Adipose tissue (tissue), 3 donors: ENCODE data around the gene SRP72. TPM values are rescaled to one million over a fixed set of nuclear protein-coding genes. Genes with fewer than 3 reads are reported as not detected.
A peak's percentile ranks its signal among the peaks of the same experiment; 100 is the strongest.
"Not testable (repeated sequence)": the region's sequence is repeated elsewhere in the genome, so short reads cannot be mapped to it uniquely, and the experiment has no call there.

Experiments used
- H3K27ac ChIP-seq: one replicate; pipeline ENCODE4 v1.5.1; 2013; ENCODE audit warnings: low read depth, low read length
- WGBS, 3 donors: extraction: QIAGEN DNeasy Blood & Tissue Kit; methylation state at CpG; one replicate each; pipeline ENCODE4 v1.1.7; 2013; 5-methylcytosine and 5-hydroxymethylcytosine counted together
- polyA plus RNA-seq, 3 donors: library from polyadenylated mRNA; stranded (reverse); fragments of 200-250 nt; gene quantifications; one replicate each; pipeline ENCODE4 v1.2.3, GENCODE V29; 2013
- donor health status: healthy with polysubstance abuse.
- donor health status: Bipolar disorder and iron deficiency.
- donor health status: healthy.

Gene SRP72
- polyA plus RNA-seq, result 10 to 100 TPM; 34.9 to 43.0 (median 36.8) TPM

DNA sequence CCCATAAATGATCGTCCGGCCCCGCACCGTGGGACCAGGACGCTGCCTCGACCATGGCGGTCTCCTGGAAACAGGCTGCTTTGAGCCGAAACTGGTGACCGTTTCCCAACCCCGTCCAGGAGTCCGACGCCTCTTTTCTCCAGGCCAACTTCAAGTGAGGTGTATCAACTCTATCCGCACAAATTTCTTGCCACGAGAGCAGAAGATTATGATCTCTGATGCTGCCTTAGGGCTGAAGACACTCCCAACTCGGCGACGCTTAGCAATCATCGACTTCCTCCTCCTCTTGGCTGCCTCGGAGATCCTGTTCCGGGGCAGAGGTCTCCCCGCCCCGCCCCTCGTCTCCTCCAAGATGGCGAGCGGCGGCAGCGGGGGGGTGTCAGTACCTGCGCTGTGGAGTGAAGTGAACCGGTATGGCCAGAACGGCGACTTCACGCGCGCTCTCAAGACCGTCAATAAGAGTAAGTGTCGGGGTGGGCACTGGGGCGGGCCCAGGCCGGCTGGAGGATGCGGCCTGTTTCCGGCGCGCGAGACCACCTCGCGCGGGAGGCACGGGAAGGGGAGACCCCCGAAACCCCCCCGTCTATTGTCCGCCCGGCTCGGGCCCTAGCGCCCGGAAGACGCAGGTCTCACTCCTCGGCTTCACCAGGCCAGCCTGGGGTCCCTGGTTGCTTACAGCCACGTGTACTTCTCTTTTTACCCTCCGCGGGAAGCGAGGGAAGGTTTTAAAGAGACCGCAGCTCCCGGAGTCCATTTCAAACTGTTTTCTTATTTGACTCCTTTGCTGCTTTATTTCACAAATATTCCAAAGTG, at the start of gene SRP72:
Gene SRP72 (plus strand): TSS at position 334 of the 813 bp plus-strand sequence. CDS start 19 bp downstream, at position 353.
- WGBS, 3 donors, result 1% methylated on average over 60 to 62 of the region's 62 CpGs
- H3K27ac ChIP-seq, result peak within 1 kb of the TSS; percentile 40

DNA sequence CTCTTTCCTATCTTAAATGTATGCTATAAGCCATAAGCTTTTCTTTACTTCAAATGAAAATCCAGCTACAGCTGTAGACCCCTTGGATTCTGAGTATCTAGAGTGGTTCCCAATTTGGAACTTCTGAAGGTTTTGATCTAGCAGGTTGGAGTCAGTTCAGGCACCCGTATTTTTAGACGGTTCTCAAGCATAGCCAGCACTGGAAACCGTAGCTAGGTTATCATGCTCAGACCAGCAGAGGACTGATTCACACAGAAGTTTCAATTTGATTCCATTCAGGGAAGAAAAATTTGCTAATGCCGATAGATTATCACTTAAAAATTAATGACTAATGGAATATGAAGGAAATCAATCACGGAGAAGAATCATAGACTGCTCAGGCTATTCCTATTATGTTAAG, 43.2 kb upstream of the SRP72 start:
- no peak overlapping the region for H3K27ac ChIP-seq
- 75 to 93% (median 92%) methylated on average over 5 of the region's 5 CpGs for WGBS, 3 donors

GRCh38 chr4:56424697-56425514, 42.5 kb upstream of the SRP72 start:
- H3K27ac ChIP-seq, result no peak overlapping the region
- WGBS, 3 donors, result 43 to 63% (median 62%) methylated on average over 5 of the region's 5 CpGs

- no peak overlapping the region for H3K27ac ChIP-seq
- WGBS, 3 donors, result 77 to 100% (median 95%) methylated on average over 3 of the region's 3 CpGs
These were observed 41.9 kb upstream of the SRP72 start for GRCh38 chr4:56425518-56425917.

GRCh38 chr4:56426273-56426672, 41.1 kb upstream of the SRP72 start:
- no peak overlapping the region for H3K27ac ChIP-seq
- WGBS, 3 donors, result 95 to 99% (median 99%) methylated on average over 6 of the region's 6 CpGs

GRCh38 chr4:56427179-56427578, 40.2 kb upstream of the SRP72 start:
- H3K27ac ChIP-seq, result no peak overlapping the region
- WGBS, 3 donors, result 95 to 98% (median 97%) methylated on average over 1 of the region's 1 CpG

GRCh38 chr4:56430203-56430602, 37.2 kb upstream of the SRP72 start:
- 96 to 99% (median 98%) methylated on average over 2 of the region's 2 CpGs for WGBS, 3 donors
- H3K27ac ChIP-seq, result no peak overlapping the region

GRCh38 chr4:56433280-56433679, 34.1 kb upstream of the SRP72 start:
- no peak overlapping the region for H3K27ac ChIP-seq

- H3K27ac ChIP-seq, result no peak overlapping the region
- WGBS, 3 donors, result 1 to 2% (median 2%) methylated on average over 15 of the region's 15 CpGs
These were observed 32.7 kb upstream of the SRP72 start for GRCh38 chr4:56434599-56435139.

DNA sequence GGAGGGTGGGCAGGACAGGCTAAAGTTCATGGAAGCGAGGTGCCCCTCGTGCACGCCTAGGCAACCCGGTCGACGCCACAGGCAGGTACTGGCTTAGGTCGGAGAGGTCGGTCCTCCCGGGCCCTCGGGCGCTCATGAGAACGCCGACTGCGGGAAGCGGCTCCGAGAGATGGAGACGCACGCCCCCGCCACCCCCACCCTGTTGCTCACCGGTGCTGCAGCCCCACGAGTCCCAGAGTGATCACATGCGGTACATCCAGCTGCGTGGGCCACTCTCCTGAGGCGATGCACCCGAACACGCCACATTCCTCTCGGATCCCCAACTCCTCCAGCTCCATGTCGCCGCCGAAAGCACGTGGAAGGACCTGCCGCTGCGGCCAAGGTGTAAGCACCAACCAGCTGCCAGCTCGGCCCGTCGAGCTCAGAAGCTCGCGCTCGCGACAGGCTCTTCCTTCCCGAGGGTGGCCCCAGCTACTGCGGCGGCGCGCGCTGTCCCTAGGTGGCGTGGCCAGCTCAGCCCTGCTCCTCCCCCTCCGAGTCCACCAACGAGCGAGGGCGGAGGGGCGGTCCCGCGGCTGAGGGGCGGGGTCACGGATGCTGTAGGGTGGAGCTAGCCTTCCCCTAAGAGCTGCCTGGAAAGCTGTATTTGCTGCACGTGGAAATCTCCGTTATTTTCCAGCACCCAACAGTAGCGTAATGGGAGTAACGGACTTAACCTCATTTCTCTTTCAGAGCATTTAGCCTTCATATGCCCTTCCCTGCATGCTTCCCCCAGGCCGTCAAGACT, 32.1 kb upstream of the SRP72 start, which contains the start of gene PPAT:
Gene PPAT (minus strand): TSS at position 476 of the 787 bp plus-strand sequence. CDS start 138 bp downstream, at position 338.
- 0% methylated on average over 54 to 61 of the region's 61 CpGs for WGBS, 3 donors
- peak within 1 kb of the TSS; percentile 85 for H3K27ac ChIP-seq

DNA sequence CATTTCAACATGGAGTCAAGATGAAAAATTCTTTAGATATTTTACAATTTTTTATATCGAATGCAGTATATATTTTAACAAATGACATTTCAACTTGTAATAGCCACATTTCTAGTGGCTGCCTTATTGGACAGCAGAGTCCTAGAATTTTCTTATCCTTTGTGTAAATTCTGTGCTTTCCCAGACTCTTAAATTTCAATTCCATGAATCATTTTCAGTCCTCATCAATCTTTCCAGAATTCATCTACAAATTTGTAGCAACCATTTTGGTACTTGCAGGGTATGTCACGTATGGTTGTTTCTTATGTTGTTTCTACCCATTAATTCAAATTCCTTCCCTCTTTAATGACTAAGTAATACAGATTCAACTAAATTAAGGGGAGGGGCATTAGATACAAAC, 28.7 kb upstream of the SRP72 start:
- 94 to 97% (median 96%) methylated on average over 2 of the region's 2 CpGs for WGBS, 3 donors
- H3K27ac ChIP-seq, result no peak overlapping the region

DNA sequence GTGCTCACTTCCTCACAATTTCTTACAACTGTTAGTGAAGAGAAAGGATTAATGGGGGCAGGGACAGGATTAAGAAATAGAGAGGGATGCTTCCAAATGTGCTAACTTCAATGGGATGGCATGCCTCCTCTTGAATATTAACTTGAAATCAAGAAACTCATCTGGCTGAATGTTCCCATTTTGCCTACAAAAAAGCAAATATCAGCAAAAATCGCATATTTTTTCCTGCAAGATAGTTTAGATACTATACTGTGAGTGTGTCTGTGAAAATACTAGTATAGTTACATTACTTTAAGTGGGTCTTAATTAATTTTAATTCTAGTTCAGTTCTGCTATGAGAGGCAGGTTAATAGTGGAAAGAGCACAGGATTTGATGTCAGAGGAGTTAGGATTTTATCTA, 26.4 kb upstream of the SRP72 start:
- WGBS, 3 donors, result 90 to 96% (median 91%) methylated on average over 1 of the region's 1 CpG
- H3K27ac ChIP-seq, result no peak overlapping the region

- H3K27ac ChIP-seq, result no peak overlapping the region
- WGBS, 3 donors, result 80 to 98% (median 92%) methylated on average over 2 of the region's 2 CpGs
These were observed 22.7 kb upstream of the SRP72 start for GRCh38 chr4:56444719-56445118.

- 71 to 94% (median 77%) methylated on average over 1 of the region's 1 CpG for WGBS, 3 donors
- no peak overlapping the region for H3K27ac ChIP-seq
These were observed 21.7 kb upstream of the SRP72 start for GRCh38 chr4:56445699-56446098.

DNA sequence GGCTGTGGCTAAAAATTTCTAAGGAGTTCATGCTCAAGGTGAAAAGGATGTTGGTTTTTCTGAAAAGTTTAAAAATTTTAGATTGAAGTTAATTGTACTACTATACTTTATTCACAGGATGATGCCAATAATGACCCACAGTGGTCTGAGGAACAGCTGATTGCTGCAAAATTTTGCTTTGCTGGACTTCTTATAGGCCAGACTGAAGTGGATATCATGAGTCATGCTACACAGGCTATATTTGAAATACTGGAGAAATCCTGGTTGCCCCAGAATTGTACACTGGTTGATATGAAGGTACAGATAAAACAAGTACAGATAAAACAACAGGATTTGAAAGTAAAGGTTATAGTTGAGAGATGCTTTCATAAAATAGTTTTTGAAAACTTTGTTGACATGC, 19.1 kb upstream of the SRP72 start:
- no peak overlapping the region for H3K27ac ChIP-seq

GRCh38 chr4:56449475-56449874, 17.9 kb upstream of the SRP72 start:
- 96 to 99% (median 97%) methylated on average over 4 of the region's 4 CpGs for WGBS, 3 donors
- not testable (repeated sequence) for H3K27ac ChIP-seq

DNA sequence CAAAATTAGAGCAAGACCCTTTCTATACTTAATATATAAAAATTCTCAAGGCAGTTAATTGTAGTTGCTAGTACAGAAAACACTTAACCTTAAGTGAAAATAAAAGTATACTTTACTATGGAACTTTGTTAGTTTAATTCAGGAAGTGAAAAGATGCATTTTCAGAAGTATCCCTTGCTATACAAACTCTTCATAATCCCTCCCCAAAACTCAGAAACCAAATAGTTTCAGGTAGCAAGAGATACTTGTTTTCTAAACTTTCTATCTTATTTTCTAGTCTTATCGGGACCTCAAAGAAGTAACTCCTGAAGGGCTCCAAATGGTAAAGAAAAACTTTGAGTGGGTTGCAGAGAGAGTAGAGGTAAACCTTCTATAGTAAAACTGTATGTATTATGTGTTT, 17.1 kb upstream of the SRP72 start:
- 91 to 100% (median 97%) methylated on average over 1 of the region's 1 CpG for WGBS, 3 donors
- no peak overlapping the region for H3K27ac ChIP-seq

- WGBS, 3 donors, result 74 to 77% (median 77%) methylated on average over 3 of the region's 3 CpGs
- no peak overlapping the region for H3K27ac ChIP-seq
These were observed 7.3 kb upstream of the SRP72 start for GRCh38 chr4:56460085-56460484.

- no peak overlapping the region for H3K27ac ChIP-seq
These were observed 5.3 kb upstream of the SRP72 start for GRCh38 chr4:56462157-56462556.
